ENCODE results near the gene IL17B. TPM values are rescaled to one million over a fixed set of nuclear protein-coding genes. Genes with fewer than 3 reads are reported as not detected.
A peak's percentile ranks its signal among the peaks of the same experiment; 100 is the strongest.
"Not testable (repeated sequence)": the region's sequence is repeated elsewhere in the genome, so short reads cannot be mapped to it uniquely, and the experiment has no call there.

Gene IL17B
- total RNA-seq, 4 donors from 2014 or later: 2.0 to 2.5 (median 2.1) TPM; not detected in 1

DNA sequence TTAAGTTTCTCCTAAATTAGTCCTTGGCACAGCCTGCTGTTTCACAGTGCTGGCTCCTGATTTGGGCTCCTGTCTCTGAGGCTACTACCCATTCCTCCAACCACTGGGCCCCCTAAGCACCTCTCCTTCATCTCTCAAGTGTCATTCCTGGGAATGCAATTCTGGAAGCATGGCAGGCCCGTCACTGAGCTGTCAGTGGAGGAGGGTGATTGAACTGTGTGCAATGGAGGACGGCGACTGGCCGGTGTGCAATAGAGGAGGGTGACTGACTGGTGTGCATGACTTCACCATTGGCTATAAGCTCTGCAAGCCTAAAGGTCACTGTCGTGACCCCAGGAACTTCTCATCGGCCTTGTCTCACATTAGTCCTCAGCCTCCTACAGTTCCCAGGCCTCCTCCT, 12.4 kb upstream of the IL17B start:
- Histone ChIP-seq H3K36me3 (no peaks in the 10 kb centered on the region), H3K4me1 (peaks cover 0 to 26% (median 3%) of the 10 kb centered on the region in 3 donors), H3K27ac (peak overlapping the region in 3 of 4 donors; percentile 55 to 83 (median 72)), H3K27me3 (no peaks in the 10 kb centered on the region), H3K4me3 (no peak overlapping the region), H3K9me3 (no peaks in the 10 kb centered on the region)
- no peak for TF ChIP-seq POLR2A (IDR thresholded peaks at IDR 0.05)
- TF ChIP-seq, protein P1, sequence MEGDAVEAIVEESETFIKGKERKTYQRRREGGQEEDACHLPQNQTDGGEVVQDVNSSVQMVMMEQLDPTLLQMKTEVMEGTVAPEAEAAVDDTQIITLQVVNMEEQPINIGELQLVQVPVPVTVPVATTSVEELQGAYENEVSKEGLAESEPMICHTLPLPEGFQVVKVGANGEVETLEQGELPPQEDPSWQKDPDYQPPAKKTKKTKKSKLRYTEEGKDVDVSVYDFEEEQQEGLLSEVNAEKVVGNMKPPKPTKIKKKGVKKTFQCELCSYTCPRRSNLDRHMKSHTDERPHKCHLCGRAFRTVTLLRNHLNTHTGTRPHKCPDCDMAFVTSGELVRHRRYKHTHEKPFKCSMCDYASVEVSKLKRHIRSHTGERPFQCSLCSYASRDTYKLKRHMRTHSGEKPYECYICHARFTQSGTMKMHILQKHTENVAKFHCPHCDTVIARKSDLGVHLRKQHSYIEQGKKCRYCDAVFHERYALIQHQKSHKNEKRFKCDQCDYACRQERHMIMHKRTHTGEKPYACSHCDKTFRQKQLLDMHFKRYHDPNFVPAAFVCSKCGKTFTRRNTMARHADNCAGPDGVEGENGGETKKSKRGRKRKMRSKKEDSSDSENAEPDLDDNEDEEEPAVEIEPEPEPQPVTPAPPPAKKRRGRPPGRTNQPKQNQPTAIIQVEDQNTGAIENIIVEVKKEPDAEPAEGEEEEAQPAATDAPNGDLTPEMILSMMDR (IDR thresholded peaks at IDR 0.05): no peak
- intact Hi-C loops (cut with DNase I): no loop called here
- DNase-seq: no peak
- WGBS, 2 donors: 77 to 100% methylated on average over 2 to 6 of the region's 6 CpGs

DNA sequence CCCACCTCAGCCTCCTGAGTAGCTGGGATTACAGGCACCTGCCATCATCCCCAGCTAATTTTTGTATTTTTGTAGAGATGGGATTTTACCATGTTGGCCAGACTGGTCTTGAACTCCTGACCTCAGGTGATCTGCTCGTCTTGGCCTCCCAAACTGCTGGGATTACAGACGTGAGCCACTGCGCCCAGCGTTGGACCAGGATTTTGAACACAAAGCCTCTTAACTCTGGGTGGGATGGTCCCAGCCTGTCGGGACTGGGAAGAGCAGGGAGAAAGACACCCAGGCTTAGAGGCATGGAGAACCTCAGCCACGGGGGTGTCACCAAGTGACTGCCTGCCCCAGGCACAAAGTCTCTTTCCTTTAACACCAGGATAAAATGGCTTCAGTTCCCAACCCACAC, 12.0 kb upstream of the IL17B start:
- intact Hi-C loops (cut with DNase I); DNase-seq; H3K9me3 ChIP-seq; H3K36me3 ChIP-seq; H3K4me3 ChIP-seq; H3K27me3 ChIP-seq: not testable (repeated sequence)
- H3K27ac ChIP-seq: peak overlapping the region; percentile 18 to 83 (median 64)
- H3K4me1 ChIP-seq: peaks cover 0 to 30% (median 3%) of the 10 kb centered on the region in 3 donors
- WGBS, 2 donors: 83% methylated on average over 3 of the region's 6 CpGs; no CpG with 5 or more reads in 1 of the 2 donors

DNA sequence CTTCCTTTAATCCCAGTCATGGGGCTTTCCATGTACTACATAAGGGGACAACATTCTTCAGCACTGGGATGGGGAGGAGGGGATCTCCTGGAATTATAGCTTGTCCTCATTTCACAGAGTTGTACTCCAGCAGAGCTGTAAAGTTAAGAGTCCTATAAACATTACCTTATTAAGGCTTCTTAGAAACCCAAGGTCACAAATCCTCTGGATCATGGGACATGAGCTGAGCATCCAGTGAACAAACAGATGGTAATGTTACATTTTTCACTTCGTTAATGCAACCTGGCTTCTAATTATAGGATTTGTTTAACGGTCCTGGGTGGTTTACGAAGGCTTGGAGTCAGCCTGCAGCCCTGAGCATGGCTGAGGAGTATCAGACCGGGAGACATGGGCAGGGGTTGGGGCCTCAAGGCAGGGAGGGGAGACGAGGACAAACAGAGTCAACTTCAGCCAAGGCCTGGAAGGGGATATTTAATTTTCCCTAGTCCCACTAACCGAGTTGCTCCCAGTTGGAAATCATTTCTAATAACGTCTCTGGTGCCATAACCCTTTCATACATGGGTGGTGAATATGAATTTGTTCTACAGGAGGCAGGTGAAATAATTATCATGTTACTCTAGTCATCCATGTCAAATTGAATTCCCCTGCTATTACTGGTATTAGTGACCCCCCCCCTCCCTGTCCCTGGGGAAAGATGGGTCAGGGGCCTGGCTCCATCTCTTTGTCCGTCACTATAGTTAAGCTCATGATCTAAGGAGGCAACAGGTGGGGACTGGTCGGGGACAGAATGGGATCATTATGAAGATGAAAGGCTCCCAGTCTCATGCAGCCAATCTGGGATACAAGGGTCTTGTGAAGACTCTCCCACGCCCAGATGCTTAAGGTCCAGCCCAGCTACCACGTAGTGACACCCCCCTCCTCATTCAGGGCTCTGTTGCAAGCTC, 10.7 kb upstream of the IL17B start:
- H3K4me1 ChIP-seq: peaks cover 0 to 38% (median 11%) of the 10 kb centered on the region in 3 donors
- TF ChIP-seq POLR2A (IDR thresholded peaks at IDR 0.05): no peak
- TF ChIP-seq, protein P1 (IDR thresholded peaks at IDR 0.05): no peak
- 69 to 71% methylated on average over 10 to 11 of the region's 11 CpGs for WGBS, 2 donors

DNA sequence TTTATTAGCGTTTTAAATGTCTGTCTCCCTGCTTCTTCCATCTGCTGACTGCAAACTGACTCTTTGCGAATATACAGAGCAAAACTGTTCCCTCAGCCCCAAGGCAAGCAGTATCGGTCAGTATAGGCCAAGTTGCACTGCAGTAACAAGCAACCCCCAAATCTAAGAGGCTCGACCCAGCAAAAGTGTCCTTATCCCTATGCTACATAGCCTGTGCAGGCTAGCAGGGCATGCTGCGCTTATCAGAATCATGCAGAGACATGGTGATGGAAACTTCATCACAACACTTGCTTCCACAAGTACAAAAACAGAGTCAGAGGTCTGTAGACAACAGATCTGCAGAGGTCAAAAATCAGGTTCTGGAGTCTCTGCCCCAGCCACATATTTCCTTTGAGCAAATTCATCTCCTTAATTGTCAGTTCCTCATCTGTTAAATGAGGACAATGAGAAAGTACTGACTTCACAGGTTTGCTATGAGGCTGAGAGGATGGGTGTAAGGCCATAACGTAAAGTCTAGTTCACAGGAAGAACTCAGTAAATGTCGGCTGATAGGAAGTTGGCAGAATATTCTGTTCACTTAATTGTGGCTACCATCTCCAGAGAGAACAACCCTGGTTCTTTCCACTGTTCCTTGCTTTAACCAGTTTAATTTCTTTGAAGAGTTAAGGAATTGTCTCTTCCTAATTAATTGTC, 9.6 kb upstream of the IL17B start:
- Histone ChIP-seq H3K27me3 (no peaks in the 10 kb centered on the region), H3K36me3 (no peaks in the 10 kb centered on the region), H3K4me3 (no peak overlapping the region), H3K4me1 (peaks cover 0 to 50% (median 11%) of the 10 kb centered on the region in 3 donors), H3K9me3 (no peaks in the 10 kb centered on the region), H3K27ac (peak overlapping the region; percentile 58 to 91 (median 78))
- DNase-seq: no peak
- no peak for TF ChIP-seq POLR2A (IDR thresholded peaks at IDR 0.05)
- TF ChIP-seq, protein P1 (IDR thresholded peaks at IDR 0.05): no peak
- 64 to 68% methylated on average over 7 of the region's 7 CpGs for WGBS, 2 donors
- intact Hi-C loops (cut with DNase I): no loop called here

More for the DNA sequence above, 10.7 kb upstream of the IL17B start:
- Histone ChIP-seq H3K27me3 (no peaks in the 10 kb centered on the region), H3K9me3 (no peaks in the 10 kb centered on the region), H3K36me3 (no peaks in the 10 kb centered on the region), H3K27ac (peak overlapping the region; percentile 58 to 91 (median 78)), H3K4me3 (no peak overlapping the region)
- intact Hi-C loops (cut with DNase I): no loop called here
- DNase-seq: no peak

DNA sequence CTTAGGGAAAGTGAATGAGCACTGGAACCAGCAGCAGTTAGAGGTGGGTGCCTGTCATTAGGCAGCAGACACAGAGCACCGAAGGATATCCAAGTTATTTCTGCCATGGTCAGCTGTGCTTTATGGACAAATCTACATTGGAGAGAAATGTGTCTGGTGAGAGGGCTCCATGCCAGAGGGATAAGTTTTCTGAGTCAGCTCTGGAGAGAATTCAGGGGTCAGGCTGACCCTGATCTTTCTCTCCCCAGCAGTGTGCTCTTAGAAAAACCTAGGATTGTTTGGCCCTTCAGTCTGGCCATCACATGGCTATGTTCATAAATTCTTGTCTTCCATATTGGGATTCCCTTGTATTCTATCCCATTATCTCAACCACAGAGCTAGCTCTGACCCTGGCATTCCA, 8.9 kb upstream of the IL17B start:
- Histone ChIP-seq H3K4me3 (no peak overlapping the region), H3K36me3 (no peaks in the 10 kb centered on the region), H3K4me1 (peaks cover 0 to 57% (median 11%) of the 10 kb centered on the region in 3 donors), H3K27me3 (no peaks in the 10 kb centered on the region), H3K27ac (peak overlapping the region; percentile 58 to 91 (median 78)), H3K9me3 (no peaks in the 10 kb centered on the region)
- DNase-seq: no peak
- intact Hi-C loops (cut with DNase I): no loop called here
- WGBS, 2 donors: 60 to 100% methylated on average over 1 of the region's 1 CpG
- TF ChIP-seq, protein P1 (IDR thresholded peaks at IDR 0.05): no peak
- TF ChIP-seq POLR2A (IDR thresholded peaks at IDR 0.05): no peak

Measured in esophagus squamous epithelium (tissue), 5 donors.